Activated CD4-positive, alpha-beta T cell treated with anti-CD3 and anti-CD28 coated beads, Interleukin-2, amount 10 ng/mL, durations not matched to agents 7 days and 5 days (primary cell): ENCODE results near the gene MPLKIP. TPM values are rescaled to one million over a fixed set of nuclear protein-coding genes. Genes with fewer than 3 reads are reported as not detected.
"Not testable (repeated sequence)": the region's sequence is repeated elsewhere in the genome, so short reads cannot be mapped to it uniquely, and the experiment has no call there.

Source experiments
- CTCF ChIA-PET: fragments of 350-600 bp; sonication (Branson Sonifier 250); formaldehyde crosslinking; loops from one replicate; lab custom pipeline; 2021; ENCODE audit warnings: antibody characterized with exemption; lab: Charles Lee
- POLR2A ChIA-PET: fragments of 350-600 bp; sonication (Branson Sonifier 250); formaldehyde crosslinking; loops from one replicate; lab custom pipeline; 2021; ENCODE audit warnings: antibody characterized with exemption; lab: Charles Lee
- DNase-seq: peaks from one replicate; pipeline ENCODE4 v3.0.0-alpha.2; 2020
- H3K27ac Mint-ChIP-seq: one replicate; pipeline ENCODE4 v1.8.0; 2021; ENCODE audit warnings: mild to moderate bottlenecking, moderate library complexity, mixed read lengths
- H3K27me3 Mint-ChIP-seq: one replicate; pipeline ENCODE4 v1.8.0; 2021; ENCODE audit warnings: mixed read lengths
- H3K36me3 Mint-ChIP-seq: one replicate; pipeline ENCODE4 v1.8.0; 2021; ENCODE audit warnings: low read depth, mixed read lengths
- H3K4me1 Mint-ChIP-seq: one replicate; pipeline ENCODE4 v1.8.0; 2021; ENCODE audit warnings: mixed read lengths
- H3K4me3 Mint-ChIP-seq: one replicate; pipeline ENCODE4 v1.8.0; 2021; ENCODE audit warnings: mild to moderate bottlenecking, moderate library complexity, mixed read lengths
- H3K9me3 Mint-ChIP-seq: one replicate; pipeline ENCODE4 v1.8.0; 2021; ENCODE audit warnings: mixed read lengths
- total RNA-seq, 2 experiments: library from RNA; stranded (reverse); gene quantifications; one replicate each; pipeline ENCODE4 v1.2.3, GENCODE V29; 2021

Gene MPLKIP
- 10 to 100 TPM; 30.9 to 38.4 TPM for total RNA-seq

GRCh38 chr7:40134428-40135316, at the start of gene MPLKIP, which contains the start of gene SUGCT:
MPLKIP (minus strand) TSS chr7:40134622; CDS start chr7:40134567, 55 bp downstream.
SUGCT (plus strand) TSS chr7:40135005.
- H3K4me3 Mint-ChIP-seq = peak within 1 kb of the TSS; percentile 95
- no peaks in the 10 kb centered on the region for H3K9me3 Mint-ChIP-seq
- ChIA-PET POLR2A (no interaction called here), CTCF (interaction anchor here (0.6 to 3.0 kb wide), 20 partner anchors 10 to 555 kb away, joined by 3 to 12 read pairs (median 4); partner anchors contain the start of gene CDK13)
- H3K27ac Mint-ChIP-seq = peak within 1 kb of the TSS; percentile 96
- DNase-seq = peak; percentile 88
- peaks cover 19% of the 10 kb centered on the region for H3K4me1 Mint-ChIP-seq
- H3K27me3 Mint-ChIP-seq = peaks cover 3% of the 10 kb centered on the region
- H3K36me3 Mint-ChIP-seq = peaks cover 13% of the 10 kb centered on the region

- H3K36me3 Mint-ChIP-seq = no peaks in the 10 kb centered on the region
- DNase-seq = no peak
- CTCF ChIA-PET = no interaction called here
- no peaks in the 10 kb centered on the region for H3K9me3 Mint-ChIP-seq
- H3K4me3 Mint-ChIP-seq = no peak overlapping the region
- H3K27me3 Mint-ChIP-seq = no peaks in the 10 kb centered on the region
- H3K4me1 Mint-ChIP-seq = no peaks in the 10 kb centered on the region
- no peak overlapping the region for H3K27ac Mint-ChIP-seq
- POLR2A ChIA-PET = no interaction called here
These were observed 48.0 kb upstream of the MPLKIP start for GRCh38 chr7:40182452-40182851.

GRCh38 chr7:40177071-40177470, 42.6 kb upstream of the MPLKIP start:
- no peak overlapping the region for H3K27ac Mint-ChIP-seq
- DNase-seq = no peak
- CTCF ChIA-PET = no interaction called here

GRCh38 chr7:40175725-40176510, 41.5 kb upstream of the MPLKIP start:
- no peak for DNase-seq
- POLR2A ChIA-PET = no interaction called here
- Mint-ChIP-seq H3K9me3 (no peaks in the 10 kb centered on the region), H3K4me1 (no peaks in the 10 kb centered on the region), H3K27me3 (peaks cover 1% of the 10 kb centered on the region), H3K36me3 (no peaks in the 10 kb centered on the region), H3K27ac (no peak overlapping the region), H3K4me3 (no peak overlapping the region)
- CTCF ChIA-PET = no interaction called here

More at GRCh38 chr7:40177071-40177470, 42.6 kb upstream of the MPLKIP start:
- Mint-ChIP-seq H3K4me3 (no peak overlapping the region), H3K9me3 (no peaks in the 10 kb centered on the region), H3K4me1 (no peaks in the 10 kb centered on the region), H3K27me3 (peaks cover 1% of the 10 kb centered on the region), H3K36me3 (no peaks in the 10 kb centered on the region)
- POLR2A ChIA-PET = no interaction called here

- H3K4me3 Mint-ChIP-seq, H3K36me3 Mint-ChIP-seq, DNase-seq, POLR2A ChIA-PET, H3K27me3 Mint-ChIP-seq, H3K27ac Mint-ChIP-seq, H3K9me3 Mint-ChIP-seq, H3K4me1 Mint-ChIP-seq, CTCF ChIA-PET: not testable (repeated sequence)
These were observed 40.8 kb upstream of the MPLKIP start for GRCh38 chr7:40175256-40175655.

- H3K9me3 Mint-ChIP-seq, H3K27me3 Mint-ChIP-seq, POLR2A ChIA-PET, DNase-seq, H3K27ac Mint-ChIP-seq, H3K4me3 Mint-ChIP-seq, H3K36me3 Mint-ChIP-seq, CTCF ChIA-PET, H3K4me1 Mint-ChIP-seq: not testable (repeated sequence)
These were observed 38.7 kb upstream of the MPLKIP start for GRCh38 chr7:40173121-40173520.

- DNase-seq, POLR2A ChIA-PET, H3K36me3 Mint-ChIP-seq, CTCF ChIA-PET, H3K9me3 Mint-ChIP-seq, H3K4me1 Mint-ChIP-seq, H3K27me3 Mint-ChIP-seq, H3K4me3 Mint-ChIP-seq, H3K27ac Mint-ChIP-seq: not testable (repeated sequence)
These were observed 33.8 kb upstream of the MPLKIP start for GRCh38 chr7:40168266-40168665.

- H3K36me3 Mint-ChIP-seq = no peaks in the 10 kb centered on the region
- no peaks in the 10 kb centered on the region for H3K9me3 Mint-ChIP-seq
- no peak overlapping the region for H3K27ac Mint-ChIP-seq
These were observed 32.9 kb upstream of the MPLKIP start for GRCh38 chr7:40167291-40167690.

GRCh38 chr7:40165216-40165615, 30.8 kb upstream of the MPLKIP start:
- Mint-ChIP-seq H3K36me3 (no peaks in the 10 kb centered on the region), H3K27ac (no peak overlapping the region), H3K9me3 (no peaks in the 10 kb centered on the region), H3K4me3 (no peak overlapping the region), H3K4me1 (no peaks in the 10 kb centered on the region), H3K27me3 (no peaks in the 10 kb centered on the region)
- CTCF ChIA-PET = no interaction called here
- POLR2A ChIA-PET = no interaction called here
- DNase-seq = no peak

More at GRCh38 chr7:40167291-40167690, 32.9 kb upstream of the MPLKIP start:
- Mint-ChIP-seq H3K4me3 (no peak overlapping the region), H3K27me3 (no peaks in the 10 kb centered on the region), H3K4me1 (no peaks in the 10 kb centered on the region)
- ChIA-PET POLR2A (no interaction called here), CTCF (interaction anchor here (0.8 kb wide), 1 partner anchor 17 kb away, joined by 3 read pairs; no protein-coding TSS in a partner anchor)
- DNase-seq = no peak

- Mint-ChIP-seq H3K36me3 (no peaks in the 10 kb centered on the region), H3K9me3 (no peaks in the 10 kb centered on the region), H3K27me3 (no peaks in the 10 kb centered on the region), H3K27ac (no peak overlapping the region), H3K4me1 (no peaks in the 10 kb centered on the region), H3K4me3 (no peak overlapping the region)
- no peak for DNase-seq
- CTCF ChIA-PET = no interaction called here
- POLR2A ChIA-PET = no interaction called here
These were observed 28.1 kb upstream of the MPLKIP start for GRCh38 chr7:40162516-40162915.

- Mint-ChIP-seq H3K4me3 (no peak overlapping the region), H3K27me3 (no peaks in the 10 kb centered on the region), H3K36me3 (no peaks in the 10 kb centered on the region), H3K9me3 (no peaks in the 10 kb centered on the region), H3K4me1 (no peaks in the 10 kb centered on the region), H3K27ac (no peak overlapping the region)
- DNase-seq = no peak
- ChIA-PET POLR2A (no interaction called here), CTCF (no interaction called here)
These were observed 22.6 kb upstream of the MPLKIP start for GRCh38 chr7:40156988-40157387.

GRCh38 chr7:40151504-40151903, 17.1 kb upstream of the MPLKIP start:
- H3K4me1 Mint-ChIP-seq = no peaks in the 10 kb centered on the region
- no peaks in the 10 kb centered on the region for H3K9me3 Mint-ChIP-seq
- H3K27me3 Mint-ChIP-seq = peaks cover 2% of the 10 kb centered on the region
- no peak for DNase-seq
- H3K4me3 Mint-ChIP-seq = no peak overlapping the region
- H3K36me3 Mint-ChIP-seq = no peaks in the 10 kb centered on the region
- POLR2A ChIA-PET = no interaction called here
- CTCF ChIA-PET = interaction anchor here (1.2 to 1.6 kb wide), 2 partner anchors 17 to 64 kb away, joined by 3 to 6 read pairs; partner anchors contain the start of genes MPLKIP and SUGCT
- H3K27ac Mint-ChIP-seq = no peak overlapping the region

GRCh38 chr7:40148671-40149070, 14.2 kb upstream of the MPLKIP start:
- Mint-ChIP-seq H3K27me3 (peaks cover 5% of the 10 kb centered on the region), H3K4me3 (no peak overlapping the region), H3K27ac (no peak overlapping the region), H3K4me1 (no peaks in the 10 kb centered on the region), H3K36me3 (no peaks in the 10 kb centered on the region), H3K9me3 (no peaks in the 10 kb centered on the region)
- no peak for DNase-seq
- ChIA-PET POLR2A (no interaction called here), CTCF (no interaction called here)
